ELR (cell line): ENCODE results near the gene TMEM39B.
A peak's percentile ranks its signal among the peaks of the same experiment; 100 is the strongest.
"Not testable (repeated sequence)": the region's sequence is repeated elsewhere in the genome, so short reads cannot be mapped to it uniquely, and the experiment has no call there.

Experiments
- DNase-seq: peaks from one replicate; pipeline ENCODE4 v3.0.0-alpha.2; 2015; ENCODE audit warnings: low read depth

The TMEM39B gene

DNA sequence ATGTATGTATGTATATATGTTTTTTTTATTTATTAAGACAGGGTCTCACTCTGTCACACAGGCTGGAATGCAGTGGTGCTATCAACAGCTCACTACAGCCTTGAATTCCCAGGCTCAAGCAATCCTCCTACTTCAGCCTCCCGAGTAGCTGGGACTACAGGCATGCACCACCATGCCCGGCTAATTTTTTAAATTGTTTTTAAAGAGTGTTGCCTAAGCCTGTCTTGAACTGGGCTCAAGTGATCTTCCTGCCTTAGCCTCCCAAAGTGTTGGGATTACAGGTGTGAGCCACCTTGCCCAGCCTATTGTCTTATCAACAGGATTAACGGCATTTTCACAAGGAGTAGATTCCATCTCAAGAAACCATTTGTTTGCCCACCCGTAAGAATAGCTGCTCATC lies 40.7 kb downstream of the TMEM39B start:
- DNase-seq, result not testable (repeated sequence)

DNA sequence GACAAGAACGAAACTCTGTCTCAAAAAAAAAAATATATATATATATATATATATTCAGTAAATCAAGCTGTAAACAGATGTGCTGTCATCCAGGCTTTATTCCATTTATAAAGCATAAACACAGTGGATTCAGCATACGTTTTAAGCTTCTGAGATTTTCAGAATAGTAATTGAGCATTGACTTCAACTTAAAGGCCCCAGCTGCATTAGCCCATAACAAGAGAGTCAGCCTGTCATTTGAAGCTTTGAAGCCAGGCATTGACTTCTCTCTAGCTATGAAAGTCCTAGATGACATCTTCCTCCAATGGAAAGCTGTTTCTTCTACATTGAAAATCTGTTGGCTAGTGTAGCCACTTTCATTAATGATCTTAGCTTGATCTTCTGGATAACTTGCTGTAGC lies 41.7 kb downstream of the TMEM39B start:
- no peak for DNase-seq

DNA sequence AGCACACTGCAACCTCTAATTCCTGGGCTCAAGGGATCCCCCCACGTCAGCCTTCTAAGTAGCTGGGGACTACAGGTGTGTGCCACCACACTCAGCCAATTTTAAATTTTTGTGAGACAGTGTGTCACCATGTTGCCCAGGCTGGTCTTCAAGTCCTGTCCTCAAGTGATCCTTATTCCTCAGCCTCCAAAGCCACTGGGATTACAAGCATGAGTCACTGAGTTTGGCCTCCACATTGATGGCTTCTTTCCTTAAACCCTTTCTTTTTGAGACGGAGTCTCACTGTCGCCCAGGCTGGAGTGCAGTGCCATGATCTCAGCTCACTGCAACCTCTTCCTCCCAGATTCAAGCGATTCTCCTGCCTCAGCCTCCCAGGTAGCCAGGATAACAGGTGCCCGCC lies 42.8 kb downstream of the TMEM39B start:
- peak; percentile 56 for DNase-seq

DNA sequence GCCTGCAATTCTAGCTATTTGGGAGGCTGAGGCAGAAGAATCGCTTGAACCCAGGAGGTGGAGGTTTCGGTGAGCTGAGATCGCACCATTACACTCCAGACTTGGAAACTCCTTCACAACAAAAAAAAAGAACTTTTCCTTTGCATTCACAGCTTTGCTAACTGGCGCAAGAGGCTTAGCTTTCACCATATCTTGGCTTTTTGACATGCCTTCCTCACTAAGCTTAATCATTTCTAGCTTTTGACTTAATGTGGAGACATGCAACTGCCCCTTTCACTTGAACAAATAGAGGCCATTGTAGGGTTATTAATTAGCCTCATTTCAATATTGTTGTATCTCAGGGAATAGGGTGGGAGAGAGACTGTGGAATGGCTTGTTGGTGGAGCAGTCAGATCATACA lies 43.8 kb downstream of the TMEM39B start:
- DNase-seq, result no peak

DNA sequence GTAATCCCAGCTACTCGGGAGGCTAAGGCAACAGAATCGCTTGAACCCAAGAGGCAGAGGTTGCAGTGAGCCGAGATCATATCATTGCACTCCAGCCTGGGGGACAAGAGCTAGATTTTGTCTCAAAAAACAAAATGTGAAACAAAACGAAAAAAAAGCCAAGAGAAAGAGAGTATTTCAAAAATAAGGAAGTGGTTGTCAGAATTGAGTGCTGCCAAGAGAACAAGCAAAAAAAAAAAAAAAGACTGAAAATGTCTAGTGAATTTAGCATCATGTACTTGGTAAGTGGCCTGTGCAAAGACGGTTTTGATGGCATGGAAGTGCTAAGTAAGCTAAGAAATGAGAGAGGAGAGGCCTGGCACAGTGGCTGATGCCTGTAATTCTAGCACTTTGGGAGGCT lies 49.4 kb downstream of the TMEM39B start:
- DNase-seq, result no peak

DNA sequence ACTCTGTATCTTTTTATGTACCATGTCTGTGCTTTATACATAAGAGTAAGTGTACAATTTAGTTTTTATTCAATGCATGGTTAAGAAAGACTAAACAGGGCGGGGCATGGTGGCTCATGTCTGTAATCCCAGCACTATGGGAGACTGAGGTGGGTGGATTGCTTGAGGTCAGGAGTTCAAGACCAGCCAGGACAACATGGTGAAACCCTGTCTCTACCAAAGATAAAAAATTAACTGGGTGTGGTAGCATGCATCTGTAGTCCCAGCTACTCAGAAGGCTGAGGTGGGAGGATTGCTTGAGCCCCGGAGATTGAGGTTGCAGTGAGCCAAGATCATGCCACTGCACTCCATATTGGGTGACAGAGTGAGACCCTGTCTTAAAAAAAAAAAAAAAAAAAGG lies 50.6 kb downstream of the TMEM39B start:
- not testable (repeated sequence) for DNase-seq

DNA sequence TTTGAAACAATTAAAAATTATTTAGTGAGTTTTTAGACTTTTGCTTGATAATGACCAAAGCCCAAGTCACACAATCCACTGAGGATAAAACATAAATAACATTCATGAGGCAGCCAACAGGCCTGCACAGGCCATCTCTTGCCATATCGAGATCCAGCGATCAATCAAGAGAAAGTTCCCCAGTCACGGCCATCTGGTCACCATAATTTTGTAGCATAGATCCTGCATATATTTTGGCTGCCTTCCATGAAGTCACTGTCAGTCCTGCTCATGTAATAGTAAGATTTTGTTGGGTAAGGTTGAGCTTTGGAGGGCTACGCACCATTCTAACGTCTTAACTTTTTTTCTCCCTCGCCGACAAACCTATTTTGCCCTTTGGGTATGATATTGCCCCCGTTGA lies 52.6 kb downstream of the TMEM39B start:
- DNase-seq, result no peak

DNA sequence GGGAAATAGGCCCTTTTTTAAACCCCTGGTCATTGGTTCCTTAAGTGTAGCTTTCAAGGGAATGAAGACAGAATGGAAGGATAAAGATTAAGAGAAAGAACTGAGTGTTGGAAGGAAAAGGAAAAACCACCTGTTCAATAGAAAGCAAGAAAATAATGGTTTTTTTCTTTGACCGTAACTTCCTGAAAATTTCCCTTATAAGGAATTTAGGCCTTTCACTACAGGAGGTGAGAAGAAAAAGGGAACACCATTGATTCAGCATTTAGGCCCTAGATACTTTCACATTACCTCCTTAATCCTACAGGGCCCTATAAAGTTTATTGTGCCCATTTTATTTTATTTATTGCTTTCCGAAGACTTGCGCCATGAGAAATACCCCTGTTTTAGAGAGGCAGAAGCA lies 54.0 kb downstream of the TMEM39B start:
- DNase-seq, result no peak

DNA sequence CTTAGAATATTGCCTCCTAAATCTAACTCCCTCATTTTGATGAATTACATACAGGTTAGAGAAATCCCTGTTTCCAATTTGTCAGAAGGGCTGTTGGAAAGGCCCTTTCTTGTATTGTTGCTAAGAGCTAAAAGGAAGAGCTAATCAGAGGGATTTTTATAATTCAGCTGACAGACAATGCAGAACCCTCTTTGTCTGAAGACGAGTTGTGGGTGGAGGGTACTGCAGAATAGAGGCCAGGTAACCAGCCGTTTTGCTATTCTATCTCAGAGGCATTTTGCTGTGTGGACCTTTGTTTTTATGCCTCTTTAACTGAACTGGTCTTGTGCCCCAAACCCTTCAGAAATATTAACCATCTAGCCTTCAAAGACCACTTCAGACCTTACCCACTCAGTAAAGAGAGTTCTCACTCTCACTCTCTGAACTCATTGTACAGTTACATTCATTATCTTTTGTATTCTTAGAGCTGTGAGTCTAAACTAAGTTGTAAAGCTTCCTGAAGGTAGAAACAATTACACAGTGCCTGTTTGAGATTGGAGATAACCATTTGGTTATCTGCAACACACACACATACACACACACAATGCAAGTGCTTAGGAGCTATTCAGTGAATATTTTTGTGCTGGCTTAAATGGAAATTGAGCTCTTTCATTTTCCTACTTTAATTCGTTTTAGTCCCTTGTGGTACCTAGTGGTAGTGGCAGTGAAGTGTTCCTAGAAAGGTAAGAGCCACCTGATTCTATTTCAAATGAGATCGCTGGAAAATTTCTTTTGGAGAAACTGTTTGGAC lies 54.9 kb downstream of the TMEM39B start:
- DNase-seq, result no peak

DNA sequence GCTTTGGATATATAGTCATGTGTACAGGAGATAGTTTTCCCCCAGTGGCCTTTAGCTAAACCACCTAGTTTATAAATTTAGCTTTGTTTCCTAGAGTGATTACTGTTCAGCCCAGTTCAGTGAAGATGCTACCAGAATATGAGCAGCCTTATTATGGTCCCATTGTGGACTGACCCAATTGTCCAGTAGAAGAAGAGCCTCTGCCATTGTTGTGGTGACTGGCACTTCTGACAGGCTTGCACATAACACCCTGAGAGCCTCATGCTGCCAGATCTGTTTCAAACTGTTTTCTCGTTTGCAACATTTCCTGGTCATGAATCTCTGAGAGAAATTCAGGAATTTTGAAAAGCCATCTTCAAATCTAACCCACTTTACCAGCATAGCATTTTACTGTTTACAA lies 55.7 kb downstream of the TMEM39B start:
- DNase-seq, result no peak

DNA sequence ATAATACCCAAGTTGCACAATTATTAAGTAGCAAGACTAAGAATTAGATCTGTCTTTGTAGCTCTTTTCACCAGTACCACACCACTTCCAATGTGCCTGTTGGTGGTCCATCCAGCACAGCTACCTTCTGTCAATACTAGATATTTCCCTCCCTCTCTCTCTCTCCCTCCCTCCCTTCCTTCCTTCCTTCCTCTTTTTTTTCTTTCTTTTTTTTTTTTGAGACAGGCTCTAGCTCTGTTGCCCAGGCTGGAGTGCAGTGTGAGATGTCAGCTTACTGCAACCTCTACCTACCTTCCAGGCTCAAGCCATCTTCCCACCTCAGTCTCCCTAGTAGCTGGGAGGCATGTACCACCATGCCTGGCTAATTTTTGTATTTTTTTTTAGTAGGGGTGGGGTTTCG lies 56.2 kb downstream of the TMEM39B start:
- no peak for DNase-seq

DNA sequence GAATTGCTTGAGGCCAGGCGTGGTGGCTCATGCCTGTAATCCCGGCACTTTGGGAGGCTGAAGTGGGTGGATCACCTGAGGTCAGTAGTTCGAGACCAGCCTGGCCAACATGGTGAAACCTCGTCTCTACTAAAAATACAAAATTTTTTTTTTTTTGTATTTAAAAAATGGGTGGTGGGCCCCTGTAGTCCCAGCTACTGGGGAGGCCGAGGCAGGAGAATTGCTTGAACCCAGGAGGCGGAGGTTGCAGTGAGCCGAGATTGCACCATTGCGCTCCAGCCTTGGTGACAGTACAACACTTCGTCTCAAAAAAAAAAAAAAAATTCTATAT lies 61.2 kb downstream of the TMEM39B start:
- DNase-seq, result not testable (repeated sequence)

DNA sequence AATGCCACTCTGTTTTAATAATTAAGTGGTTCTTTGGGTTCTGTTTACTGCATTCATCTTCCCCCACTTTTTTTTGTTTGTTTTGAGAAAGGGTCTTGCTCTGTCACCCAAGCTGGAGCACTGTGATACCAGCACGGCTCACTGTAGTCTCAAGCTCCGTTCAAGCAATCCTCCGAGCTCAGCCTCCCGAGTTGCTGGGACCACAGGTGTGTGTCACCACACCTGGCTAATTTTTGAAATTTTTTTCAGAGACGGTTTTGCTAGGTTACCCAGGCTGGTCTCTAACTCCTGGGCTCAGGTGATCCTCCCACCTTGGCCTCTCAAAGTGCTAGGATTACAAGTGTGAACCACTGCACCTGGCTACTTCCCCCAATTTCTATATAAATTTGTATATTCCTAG lies 64.4 kb downstream of the TMEM39B start:
- DNase-seq, result no peak

DNA sequence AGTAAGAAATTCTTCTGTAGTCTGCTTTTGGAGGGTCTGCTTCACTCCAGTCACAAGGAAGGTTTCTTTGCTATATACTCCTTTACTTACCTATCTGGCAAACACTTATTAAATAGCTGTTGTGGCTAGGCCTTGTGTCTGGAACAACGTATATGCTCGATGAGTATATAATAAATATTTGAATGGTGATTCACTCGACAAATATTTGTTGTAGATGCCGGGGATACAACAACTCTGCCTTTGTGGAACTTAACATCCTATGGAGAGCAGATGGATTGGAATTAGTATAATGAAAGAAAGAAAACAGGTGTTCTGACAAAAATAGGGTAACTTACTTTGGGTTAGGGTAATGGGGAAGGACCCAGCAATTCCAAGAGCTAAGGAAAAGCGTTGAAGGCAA lies 66.2 kb downstream of the TMEM39B start:
- peak; percentile 89 for DNase-seq

DNA sequence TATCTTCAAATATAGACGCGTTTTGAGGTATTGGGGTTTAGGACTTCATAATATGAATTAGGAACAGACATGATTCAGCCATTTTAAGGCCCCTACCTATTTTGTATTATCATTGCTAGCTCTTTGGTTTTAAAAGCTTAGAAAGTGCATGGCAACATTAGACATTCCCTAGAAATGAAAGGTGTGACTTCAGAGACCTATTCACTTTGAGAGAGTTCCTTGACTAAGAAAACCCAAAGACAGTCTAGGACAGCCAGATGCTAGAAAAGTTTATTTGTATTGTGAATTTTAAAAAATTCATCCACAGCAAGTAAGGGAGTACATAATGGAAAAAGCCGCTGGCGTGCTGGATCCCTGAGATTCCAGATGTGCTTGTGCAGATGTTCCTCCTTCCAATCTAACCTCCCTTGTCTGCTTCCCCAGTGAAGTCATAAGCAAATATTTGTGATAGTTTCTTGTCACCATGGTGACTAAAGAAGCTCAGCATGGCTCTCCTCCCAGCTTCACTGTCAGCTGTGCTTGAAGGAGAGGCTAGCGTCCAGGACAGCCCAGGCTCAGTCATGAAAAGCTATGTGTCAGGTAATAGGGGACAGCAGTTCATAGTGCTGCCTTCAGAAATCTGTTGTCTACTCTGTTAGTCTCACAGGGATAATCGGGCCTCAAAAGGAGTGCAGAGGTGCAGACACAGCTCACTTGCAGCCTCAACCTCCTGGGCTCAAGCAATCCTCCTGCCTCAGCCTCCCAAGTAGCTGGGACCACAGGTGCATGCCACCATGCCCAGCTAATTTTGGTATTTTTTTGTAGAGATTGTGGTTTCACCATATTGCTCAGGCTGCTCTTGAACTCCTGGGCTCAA lies 69.9 kb downstream of the TMEM39B start:
- peak; percentile 57 for DNase-seq

DNA sequence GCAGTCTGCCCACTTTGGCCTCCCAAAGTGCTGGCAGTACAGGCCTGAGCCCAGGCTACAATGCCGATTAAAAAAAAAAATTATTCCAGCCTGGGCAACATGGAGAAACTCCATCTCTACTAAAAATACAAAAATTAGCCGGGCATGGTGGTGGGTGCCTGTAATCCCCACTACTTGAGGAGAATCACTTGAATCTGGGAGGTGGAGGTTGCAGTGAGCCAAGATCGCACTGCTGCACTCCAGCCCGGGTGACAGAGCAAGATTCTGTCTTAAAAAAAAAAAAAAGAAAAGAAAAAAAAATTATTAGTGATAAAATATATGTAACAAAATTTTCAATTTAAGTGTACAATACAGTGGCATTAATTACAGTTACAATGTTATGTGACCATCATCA lies 70.6 kb downstream of the TMEM39B start:
- DNase-seq, result not testable (repeated sequence)

DNA sequence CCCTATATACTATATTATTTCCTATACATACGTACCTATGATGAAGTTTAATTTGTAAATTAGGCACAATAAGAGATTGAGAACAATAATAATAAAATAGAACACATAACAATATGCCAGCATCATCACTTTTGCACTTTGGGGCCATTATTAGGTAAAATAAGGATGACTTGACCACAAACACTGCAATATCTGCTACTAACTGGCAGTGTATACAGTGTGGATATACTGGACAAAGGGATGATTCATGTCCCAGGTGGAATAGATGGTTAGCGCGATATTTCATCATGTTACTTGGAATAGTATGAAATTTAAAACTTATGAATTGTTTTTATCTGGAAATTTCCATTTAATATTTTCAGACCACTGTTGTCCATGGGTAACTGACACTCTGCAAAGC lies 71.3 kb downstream of the TMEM39B start:
- no peak for DNase-seq

DNA sequence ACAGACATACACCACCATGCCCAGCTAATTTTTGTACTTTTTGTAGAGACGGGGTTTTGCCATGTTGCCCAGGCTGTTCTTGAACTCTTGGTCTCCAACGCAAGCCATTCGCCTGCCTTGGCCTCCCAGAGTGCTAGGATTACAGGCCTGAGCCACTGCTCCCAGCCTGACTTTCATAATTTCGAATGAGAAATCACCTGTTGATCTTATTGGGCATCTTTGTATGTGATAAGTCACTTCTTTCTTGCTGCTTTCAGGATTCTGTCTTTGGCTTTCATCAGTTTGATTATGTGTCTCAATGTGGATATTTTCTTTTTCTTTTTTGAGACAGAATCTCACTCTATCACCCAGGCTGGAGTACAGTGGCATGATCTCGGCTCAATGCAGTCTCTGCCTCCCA lies 75.1 kb downstream of the TMEM39B start:
- not testable (repeated sequence) for DNase-seq

DNA sequence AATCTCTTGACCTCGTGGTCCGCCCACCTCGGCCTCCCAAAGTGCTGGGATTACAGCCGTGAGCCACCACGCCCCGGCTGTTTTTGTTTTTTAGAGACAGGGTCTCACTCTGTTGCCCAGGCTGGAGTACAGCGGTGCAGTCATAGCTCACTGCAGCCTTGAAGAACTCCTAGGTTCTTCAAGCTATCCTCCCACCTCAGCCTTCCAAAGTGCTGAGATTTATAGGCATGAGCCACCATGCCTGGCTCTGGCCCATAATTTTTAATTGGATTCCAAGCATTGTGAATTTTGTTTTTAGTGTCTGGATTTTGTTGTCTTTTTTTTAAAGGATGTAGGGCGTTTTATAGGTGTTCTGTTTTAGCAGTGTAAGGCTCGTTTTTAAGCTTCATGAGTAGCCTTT lies 78.1 kb downstream of the TMEM39B start:
- DNase-seq, result no peak

DNA sequence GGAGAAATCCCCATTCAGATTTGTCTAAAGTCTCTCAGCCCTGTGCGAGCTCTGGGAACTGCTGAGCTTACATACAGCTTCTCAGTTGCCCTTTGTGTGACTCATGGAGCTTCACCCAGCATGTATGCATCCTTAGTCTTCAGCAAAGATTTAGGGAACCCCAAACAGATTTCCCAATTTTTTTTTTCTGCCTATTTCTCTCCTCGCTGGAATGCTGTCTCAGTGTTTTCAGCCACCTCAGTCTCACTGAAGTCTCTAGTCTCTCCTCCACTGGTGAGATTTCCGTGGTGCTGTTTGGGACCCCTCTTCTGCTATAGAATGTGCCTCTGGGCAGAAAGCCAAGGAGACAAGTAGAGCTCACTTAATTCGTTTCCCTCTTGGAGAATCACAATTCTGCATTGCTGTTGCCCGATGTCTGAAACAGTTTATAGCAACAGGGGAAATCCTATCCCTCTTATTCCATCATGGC lies 78.6 kb downstream of the TMEM39B start:
- DNase-seq, result peak; percentile 73
